Osteocyte (in vitro differentiated cells): ENCODE measurements around the gene GALNT7. TPM values are rescaled to one million over a fixed set of nuclear protein-coding genes. Genes with fewer than 3 reads are reported as not detected.

Experiments
- DNase-seq: peaks from one replicate; pipeline ENCODE4 v3.0.0; 2021; ENCODE audit warnings: mixed read lengths; ENCODE audit not compliant: unreplicated experiment; ENCODE audit errors: extremely low spot score
- H3K27ac Mint-ChIP-seq: one replicate; pipeline ENCODE4 v1.8.0; 2021; ENCODE audit warnings: mild to moderate bottlenecking, mixed read lengths; ENCODE audit not compliant: unreplicated experiment
- H3K27me3 Mint-ChIP-seq: one replicate; pipeline ENCODE4 v1.8.0; 2021; ENCODE audit warnings: mixed read lengths; ENCODE audit not compliant: unreplicated experiment
- H3K36me3 Mint-ChIP-seq: one replicate; pipeline ENCODE4 v1.8.0; 2021; ENCODE audit warnings: mixed read lengths; ENCODE audit not compliant: unreplicated experiment
- H3K4me1 Mint-ChIP-seq: one replicate; pipeline ENCODE4 v1.8.0; 2021; ENCODE audit warnings: mixed read lengths; ENCODE audit not compliant: unreplicated experiment
- H3K4me3 Mint-ChIP-seq: one replicate; pipeline ENCODE4 v1.8.0; 2021; ENCODE audit warnings: mild to moderate bottlenecking, moderate library complexity, mixed read lengths; ENCODE audit not compliant: unreplicated experiment
- H3K9me3 Mint-ChIP-seq: one replicate; pipeline ENCODE4 v1.8.0; 2021; ENCODE audit warnings: mixed read lengths; ENCODE audit not compliant: unreplicated experiment
- total RNA-seq: library from RNA; stranded (reverse); gene quantifications from 2 replicates; pipeline ENCODE4 v1.2.1, GENCODE V29; 2021
- TF ChIP-seq, protein P1 (sequence below): fragments of 200-600 bp; sonication (generic); IDR thresholded peaks from 2 replicates; pipeline ENCODE4 v1.5.0; 2021; ENCODE audit warnings: antibody characterized with exemption, mild to moderate bottlenecking, moderate library complexity

Gene GALNT7
- total RNA-seq, 1 donor from 2014 or later, result 38.5 TPM

DNA sequence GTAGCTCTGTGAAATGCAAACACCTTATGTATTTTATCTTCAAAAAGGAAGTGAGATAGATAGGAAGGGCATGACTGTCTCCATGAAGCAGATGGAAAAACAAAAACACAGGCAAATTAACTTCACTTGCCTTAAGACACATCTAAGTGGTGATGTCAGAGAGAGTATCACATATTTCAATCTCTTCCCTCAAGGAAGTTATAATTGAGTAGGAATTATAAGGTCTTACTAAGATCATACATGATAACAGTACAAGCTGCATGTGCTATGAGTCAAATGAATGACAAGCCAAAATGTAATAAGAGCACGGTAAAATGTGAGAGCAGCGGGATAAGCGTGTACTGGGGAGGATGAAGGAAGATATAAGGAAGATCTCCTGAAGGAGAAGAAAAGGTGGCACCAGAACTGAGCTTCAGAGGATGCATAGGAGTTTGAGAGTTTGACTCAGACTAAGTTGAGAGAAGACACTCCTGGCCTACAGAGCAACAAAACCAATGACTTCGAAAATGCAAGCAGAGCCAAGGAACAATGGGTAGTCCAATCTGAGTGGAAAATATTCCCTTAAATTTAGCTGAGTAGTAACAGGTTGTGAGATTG is 43.3 kb upstream of the GALNT7 start:
- peaks cover 8% of the 10 kb centered on the region for H3K4me1 Mint-ChIP-seq
- TF ChIP-seq, protein P1, sequence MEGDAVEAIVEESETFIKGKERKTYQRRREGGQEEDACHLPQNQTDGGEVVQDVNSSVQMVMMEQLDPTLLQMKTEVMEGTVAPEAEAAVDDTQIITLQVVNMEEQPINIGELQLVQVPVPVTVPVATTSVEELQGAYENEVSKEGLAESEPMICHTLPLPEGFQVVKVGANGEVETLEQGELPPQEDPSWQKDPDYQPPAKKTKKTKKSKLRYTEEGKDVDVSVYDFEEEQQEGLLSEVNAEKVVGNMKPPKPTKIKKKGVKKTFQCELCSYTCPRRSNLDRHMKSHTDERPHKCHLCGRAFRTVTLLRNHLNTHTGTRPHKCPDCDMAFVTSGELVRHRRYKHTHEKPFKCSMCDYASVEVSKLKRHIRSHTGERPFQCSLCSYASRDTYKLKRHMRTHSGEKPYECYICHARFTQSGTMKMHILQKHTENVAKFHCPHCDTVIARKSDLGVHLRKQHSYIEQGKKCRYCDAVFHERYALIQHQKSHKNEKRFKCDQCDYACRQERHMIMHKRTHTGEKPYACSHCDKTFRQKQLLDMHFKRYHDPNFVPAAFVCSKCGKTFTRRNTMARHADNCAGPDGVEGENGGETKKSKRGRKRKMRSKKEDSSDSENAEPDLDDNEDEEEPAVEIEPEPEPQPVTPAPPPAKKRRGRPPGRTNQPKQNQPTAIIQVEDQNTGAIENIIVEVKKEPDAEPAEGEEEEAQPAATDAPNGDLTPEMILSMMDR, result no peak
- peaks cover 3% of the 10 kb centered on the region for H3K27me3 Mint-ChIP-seq
- H3K4me3 Mint-ChIP-seq, result no peak overlapping the region
- no peaks in the 10 kb centered on the region for H3K36me3 Mint-ChIP-seq
- H3K9me3 Mint-ChIP-seq, result no peaks in the 10 kb centered on the region
- DNase-seq, result no peak
- H3K27ac Mint-ChIP-seq, result no peak overlapping the region

DNA sequence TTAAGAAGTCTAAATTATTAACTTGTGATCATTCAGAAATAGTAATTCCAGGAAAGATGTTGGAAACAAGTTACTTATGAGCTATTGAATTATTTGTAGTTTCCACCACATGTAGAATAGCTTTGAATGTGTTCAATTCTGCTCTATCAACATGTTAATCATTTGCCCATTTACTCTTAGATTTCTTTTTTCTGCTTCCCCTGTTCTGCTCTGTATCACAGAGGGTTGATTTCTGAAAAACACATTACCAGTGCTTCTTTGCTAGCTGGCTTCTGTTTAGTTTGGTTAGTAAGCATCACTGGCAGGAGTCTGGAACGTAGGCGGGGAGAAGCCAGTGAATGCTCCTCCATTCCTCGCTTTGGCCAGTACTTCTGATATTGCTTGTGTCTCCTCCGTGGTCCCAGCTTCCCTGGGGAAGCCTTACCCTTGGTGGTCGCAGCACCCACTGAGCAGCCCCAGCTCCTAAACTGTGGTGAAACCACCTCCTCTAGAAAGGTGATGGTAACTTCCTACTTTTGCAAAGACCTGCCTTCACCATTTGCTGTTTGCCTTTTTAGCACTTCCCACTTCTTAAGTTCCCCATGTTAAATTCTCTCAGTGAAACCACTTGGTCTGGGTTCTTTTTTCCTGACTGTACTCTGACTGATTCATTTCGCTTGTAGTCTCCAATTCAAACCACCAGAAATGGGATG is 40.3 kb upstream of the GALNT7 start:
- TF ChIP-seq, protein P1, result no peak
- Mint-ChIP-seq H3K36me3 (no peaks in the 10 kb centered on the region), H3K27me3 (peaks cover 3% of the 10 kb centered on the region), H3K4me3 (no peak overlapping the region), H3K9me3 (no peaks in the 10 kb centered on the region), H3K4me1 (peaks cover 9% of the 10 kb centered on the region), H3K27ac (no peak overlapping the region)
- no peak for DNase-seq

DNA sequence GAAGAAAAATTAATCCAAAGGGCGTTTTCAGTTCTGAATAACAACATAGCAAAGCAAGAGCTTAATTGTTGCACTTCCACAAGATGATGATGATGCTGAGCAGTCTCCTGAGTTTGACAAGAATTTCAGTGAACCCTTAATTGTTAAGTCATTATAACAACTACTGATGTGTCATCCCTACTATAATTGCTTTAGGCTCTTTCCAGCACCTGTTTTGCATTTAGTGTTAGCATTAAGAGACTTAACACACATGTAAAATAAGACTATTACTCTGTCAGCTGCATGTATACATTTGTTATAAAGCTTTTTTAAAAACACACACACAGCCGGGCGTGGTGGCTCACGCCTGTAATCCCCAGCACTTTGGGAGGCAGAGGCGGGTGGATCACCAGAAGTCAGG is 37.9 kb upstream of the GALNT7 start:
- Mint-ChIP-seq H3K4me1 (peaks cover 9% of the 10 kb centered on the region), H3K36me3 (no peaks in the 10 kb centered on the region)
- TF ChIP-seq, protein P1, result no peak

DNA sequence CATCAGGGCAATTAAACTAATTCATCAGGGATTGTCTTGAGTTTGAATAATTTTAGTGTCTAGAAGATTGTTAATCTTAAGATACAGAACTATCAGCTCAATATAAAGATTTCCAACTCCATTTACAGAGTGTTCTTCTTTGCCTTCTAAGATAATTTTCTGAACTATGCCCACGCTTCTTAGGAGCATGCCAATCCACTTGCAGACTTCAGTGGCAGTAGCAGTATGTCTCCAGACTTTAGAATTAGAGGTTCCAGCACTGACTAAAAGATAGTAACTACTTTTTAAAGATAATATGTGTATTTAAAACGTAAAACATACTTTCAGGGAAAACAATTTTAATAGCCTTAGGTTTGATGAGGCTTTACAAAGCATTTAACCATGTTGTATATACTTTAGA is 34.2 kb upstream of the GALNT7 start:
- no peak overlapping the region for H3K4me3 Mint-ChIP-seq
- H3K27me3 Mint-ChIP-seq, result no peaks in the 10 kb centered on the region
- no peaks in the 10 kb centered on the region for H3K36me3 Mint-ChIP-seq
- H3K9me3 Mint-ChIP-seq, result no peaks in the 10 kb centered on the region
- TF ChIP-seq, protein P1, result no peak
- H3K27ac Mint-ChIP-seq, result no peak overlapping the region
- H3K4me1 Mint-ChIP-seq, result peaks cover 9% of the 10 kb centered on the region
- DNase-seq, result no peak

More for the DNA sequence above, 37.9 kb upstream of the GALNT7 start:
- Mint-ChIP-seq H3K9me3 (no peaks in the 10 kb centered on the region), H3K27me3 (peaks cover 3% of the 10 kb centered on the region), H3K4me3 (no peak overlapping the region), H3K27ac (no peak overlapping the region)
- DNase-seq, result no peak

DNA sequence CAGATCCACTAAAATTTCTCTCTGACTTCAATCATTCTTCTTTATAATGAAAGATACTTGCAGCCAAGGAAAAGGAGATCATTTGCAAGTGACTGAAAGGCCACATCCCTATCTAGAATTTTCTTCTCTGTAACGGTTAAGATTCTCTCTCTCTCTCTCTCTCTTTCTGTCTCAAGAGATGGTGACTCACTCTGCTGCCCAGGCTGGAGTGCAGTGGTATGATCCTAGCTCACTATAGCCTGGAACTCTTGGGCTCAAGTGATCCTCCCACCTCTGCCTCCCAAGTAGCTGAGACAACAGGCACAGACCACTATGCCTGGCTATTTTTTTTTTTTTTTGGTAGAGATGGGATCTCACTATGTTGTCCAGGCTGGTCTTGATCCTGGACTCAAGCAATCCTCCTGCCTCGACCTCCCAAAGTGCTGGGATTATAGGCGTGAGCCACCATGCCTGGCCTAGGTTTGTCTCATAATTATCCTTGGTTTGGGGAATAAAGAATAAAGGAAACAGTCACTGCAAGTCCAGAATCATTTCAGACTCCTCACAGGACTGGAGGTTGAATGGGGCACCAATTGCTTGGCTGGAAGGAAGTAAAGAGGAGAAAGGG is 33.3 kb upstream of the GALNT7 start:
- Mint-ChIP-seq H3K36me3 (no peaks in the 10 kb centered on the region), H3K9me3 (no peaks in the 10 kb centered on the region), H3K27ac (no peak overlapping the region), H3K4me3 (no peak overlapping the region), H3K27me3 (no peaks in the 10 kb centered on the region), H3K4me1 (peaks cover 9% of the 10 kb centered on the region)
- DNase-seq, result no peak
- TF ChIP-seq, protein P1, result no peak
